NB4 (cell line): Measurements from ENCODE around the gene CXXC5.

ENCODE experiments used
- MYC ChIP-seq: IDR thresholded peaks from 2 replicates; pipeline ENCODE4 v1.6.1; 2011; ENCODE audit warnings: low read depth, low read length
- POLR2A ChIP-seq: IDR thresholded peaks from 2 replicates; pipeline ENCODE4 v1.6.1; 2011; ENCODE audit warnings: mild to moderate bottlenecking; ENCODE audit not compliant: insufficient read length; ENCODE audit errors: extremely low read depth
- TF ChIP-seq, protein P1 (sequence below): IDR thresholded peaks from one replicate; pipeline ENCODE4 v1.5.1; 2012; ENCODE audit warnings: low read depth, low read length
- TF ChIP-seq, protein P2 (sequence below): IDR thresholded peaks from 2 replicates; pipeline ENCODE4 v1.6.1; 2011; ENCODE audit warnings: low read depth, low read length

DNA sequence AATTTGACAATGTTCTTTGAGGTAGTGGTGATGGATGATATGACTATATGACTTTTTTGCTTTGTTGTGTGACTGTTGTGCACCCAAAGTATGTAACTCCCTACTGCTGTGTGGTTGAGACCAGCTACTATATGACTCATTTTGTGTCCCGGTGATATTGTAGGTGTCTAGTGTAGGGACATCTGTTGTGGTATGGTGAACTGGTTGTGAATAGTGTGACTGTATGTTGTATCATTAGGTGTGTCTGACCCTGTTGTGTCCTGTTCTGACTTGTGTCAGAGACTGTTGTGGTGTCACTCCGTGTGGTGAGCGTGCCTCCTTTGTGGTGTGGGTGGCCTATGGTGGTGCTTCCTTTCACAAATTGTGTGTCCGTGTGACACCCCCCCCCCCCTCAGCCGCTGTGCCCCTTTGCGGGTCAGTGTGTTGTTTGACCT, 11.2 kb upstream of the CXXC5 start:
- TF ChIP-seq, protein P1, sequence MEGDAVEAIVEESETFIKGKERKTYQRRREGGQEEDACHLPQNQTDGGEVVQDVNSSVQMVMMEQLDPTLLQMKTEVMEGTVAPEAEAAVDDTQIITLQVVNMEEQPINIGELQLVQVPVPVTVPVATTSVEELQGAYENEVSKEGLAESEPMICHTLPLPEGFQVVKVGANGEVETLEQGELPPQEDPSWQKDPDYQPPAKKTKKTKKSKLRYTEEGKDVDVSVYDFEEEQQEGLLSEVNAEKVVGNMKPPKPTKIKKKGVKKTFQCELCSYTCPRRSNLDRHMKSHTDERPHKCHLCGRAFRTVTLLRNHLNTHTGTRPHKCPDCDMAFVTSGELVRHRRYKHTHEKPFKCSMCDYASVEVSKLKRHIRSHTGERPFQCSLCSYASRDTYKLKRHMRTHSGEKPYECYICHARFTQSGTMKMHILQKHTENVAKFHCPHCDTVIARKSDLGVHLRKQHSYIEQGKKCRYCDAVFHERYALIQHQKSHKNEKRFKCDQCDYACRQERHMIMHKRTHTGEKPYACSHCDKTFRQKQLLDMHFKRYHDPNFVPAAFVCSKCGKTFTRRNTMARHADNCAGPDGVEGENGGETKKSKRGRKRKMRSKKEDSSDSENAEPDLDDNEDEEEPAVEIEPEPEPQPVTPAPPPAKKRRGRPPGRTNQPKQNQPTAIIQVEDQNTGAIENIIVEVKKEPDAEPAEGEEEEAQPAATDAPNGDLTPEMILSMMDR = no peak
- no peak for TF ChIP-seq POLR2A
- TF ChIP-seq, protein P2, sequence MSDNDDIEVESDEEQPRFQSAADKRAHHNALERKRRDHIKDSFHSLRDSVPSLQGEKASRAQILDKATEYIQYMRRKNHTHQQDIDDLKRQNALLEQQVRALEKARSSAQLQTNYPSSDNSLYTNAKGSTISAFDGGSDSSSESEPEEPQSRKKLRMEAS = no peak
- no peak for TF ChIP-seq MYC
